NCI-H1694 (cell line): ENCODE data around the gene SNAPC1.
"Not testable (repeated sequence)": the region's sequence is repeated elsewhere in the genome, so short reads cannot be mapped to it uniquely, and the experiment has no call there.

ENCODE experiments used
- DNase-seq: peaks from one replicate; lab custom pipeline; 2025; lab: John Stamatoyannopoulos, UW

SNAPC1 gene

DNA sequence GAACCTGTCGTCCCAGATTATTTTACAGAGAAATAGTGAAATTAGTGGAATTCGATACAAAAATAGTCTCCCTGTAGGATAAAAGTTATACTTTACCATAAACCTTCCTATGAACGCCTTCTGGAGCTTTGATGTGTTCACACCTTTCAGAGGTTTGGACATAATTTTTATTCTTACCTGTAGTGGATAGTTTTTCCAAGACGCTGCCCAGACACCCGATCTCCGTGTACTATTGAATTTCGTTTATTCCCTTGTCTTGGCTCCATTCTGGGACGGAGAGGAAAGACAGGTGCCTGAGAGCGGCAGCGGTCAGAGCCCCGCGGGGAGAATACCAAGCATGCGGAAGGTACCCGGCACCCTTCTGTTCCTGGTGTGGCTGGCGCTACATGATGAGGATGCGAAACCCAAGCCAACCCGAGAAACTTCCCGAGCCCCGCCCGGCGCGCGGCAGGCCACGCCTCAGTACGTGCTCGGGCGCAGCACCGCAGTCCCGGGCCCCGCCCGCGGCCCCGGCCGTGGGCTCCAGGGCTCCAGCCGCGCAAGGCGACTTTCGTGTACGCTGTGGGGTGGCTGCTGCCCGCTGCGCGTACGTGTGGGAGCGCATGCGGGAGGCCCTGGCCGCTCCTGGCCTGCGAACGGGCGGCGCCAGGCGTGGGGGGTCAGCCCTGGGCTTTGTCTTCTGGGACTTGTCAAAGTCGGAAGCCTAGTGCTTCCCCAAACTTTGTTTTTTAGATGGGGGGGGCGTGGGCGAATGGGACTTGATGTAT lies 11.3 kb upstream of the SNAPC1 start:
- DNase-seq, result no peak

GRCh38 chr14:61751475-61751989 lies 10.7 kb upstream of the SNAPC1 start:
- DNase-seq, result no peak

- DNase-seq, result no peak
These were observed 9.6 kb upstream of the SNAPC1 start for GRCh38 chr14:61752626-61753025.

DNA sequence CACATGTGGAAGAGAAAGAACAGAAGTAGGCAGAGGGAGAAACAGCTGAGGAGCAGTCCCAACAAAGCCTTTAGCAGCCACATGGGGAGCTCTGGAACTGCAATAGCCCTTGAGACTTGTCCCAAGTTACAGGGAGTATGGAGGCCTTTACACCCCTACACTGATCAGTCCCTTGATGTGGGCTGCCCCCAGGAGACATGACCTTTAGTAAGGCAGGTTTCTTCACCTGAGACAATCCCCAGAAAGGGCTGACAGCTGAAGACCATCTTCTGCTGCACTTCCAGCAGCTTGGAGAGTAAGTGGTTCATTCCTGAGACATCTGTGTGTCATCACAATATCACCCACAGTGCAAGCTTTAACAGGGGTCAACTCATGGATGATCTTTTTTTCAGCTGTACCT lies 8.6 kb upstream of the SNAPC1 start:
- no peak for DNase-seq

DNA sequence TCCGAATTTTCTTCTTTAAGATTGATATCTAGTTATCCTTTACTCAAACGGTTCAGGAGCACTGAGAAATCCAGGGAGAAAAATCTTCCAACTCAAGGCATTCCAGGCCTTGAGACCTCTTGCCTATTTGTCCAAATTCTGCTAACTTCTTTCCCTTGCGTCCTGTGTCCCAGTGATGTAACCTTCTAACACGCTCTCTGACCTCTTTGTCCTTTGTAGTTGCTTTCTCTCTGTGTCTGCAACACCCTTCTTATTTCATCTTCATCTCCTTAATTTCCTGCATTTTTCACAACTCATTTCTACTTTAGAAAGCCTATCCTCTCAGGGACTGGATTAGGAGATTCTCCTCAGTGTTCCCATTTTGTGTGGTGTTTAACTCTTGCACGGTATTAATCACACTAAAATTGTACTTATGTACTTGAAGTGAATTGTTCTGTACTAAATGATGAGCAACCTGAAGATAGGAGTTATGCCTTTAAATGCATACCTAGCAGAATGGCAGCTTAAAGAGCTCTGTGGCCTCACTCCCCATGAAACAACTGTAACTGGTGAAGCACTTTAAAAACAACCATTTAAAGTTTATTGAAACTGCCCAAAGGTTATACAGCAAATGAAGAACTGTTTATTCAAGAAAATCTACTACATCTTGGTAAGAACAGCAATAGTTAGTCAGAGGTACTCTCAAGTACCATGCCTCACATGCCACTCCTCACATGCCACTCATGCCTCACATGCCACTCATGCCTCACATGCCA lies 7.4 kb upstream of the SNAPC1 start:
- DNase-seq, result no peak

- DNase-seq, result not testable (repeated sequence)
These were observed 6.9 kb upstream of the SNAPC1 start for GRCh38 chr14:61755382-61755742.

DNA sequence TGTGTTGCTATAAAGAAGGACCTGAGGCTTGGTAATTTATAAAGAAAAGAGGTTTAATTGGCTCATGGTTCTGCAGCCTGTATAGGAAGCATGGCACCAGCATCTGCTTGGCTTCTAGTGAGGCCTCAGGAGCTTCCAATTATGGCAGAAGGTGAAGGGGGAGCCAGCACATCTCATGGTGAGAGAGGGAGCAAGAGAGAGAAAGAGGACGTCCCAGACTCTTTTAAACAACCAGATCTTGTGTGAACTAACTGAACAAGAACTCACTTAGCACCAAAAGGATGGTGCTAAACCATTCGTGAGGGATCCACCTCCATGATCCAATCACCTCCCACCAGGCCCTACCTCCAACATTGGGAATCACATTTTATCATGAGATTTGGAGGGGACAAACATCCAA lies 6.1 kb upstream of the SNAPC1 start:
- DNase-seq, result no peak

DNA sequence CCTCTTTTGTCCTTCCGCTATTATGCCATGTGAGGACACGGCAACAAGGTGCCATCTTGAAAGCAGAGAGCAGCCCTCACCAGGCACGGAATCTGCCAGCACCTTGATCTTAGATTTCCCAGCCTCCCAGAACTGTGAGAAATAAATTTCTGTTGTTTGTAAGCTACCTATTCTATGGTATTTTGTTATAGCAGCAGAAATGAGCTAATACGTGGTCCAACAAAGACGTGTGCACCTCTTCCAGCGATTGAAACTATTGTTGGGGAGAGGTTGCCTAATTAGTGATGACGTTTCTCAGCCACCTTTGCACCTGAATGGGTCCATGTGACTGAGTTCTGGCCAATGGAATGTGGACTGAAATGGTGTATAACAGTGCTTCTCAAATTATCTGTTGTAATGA lies 2.3 kb upstream of the SNAPC1 start:
- DNase-seq, result no peak

DNA sequence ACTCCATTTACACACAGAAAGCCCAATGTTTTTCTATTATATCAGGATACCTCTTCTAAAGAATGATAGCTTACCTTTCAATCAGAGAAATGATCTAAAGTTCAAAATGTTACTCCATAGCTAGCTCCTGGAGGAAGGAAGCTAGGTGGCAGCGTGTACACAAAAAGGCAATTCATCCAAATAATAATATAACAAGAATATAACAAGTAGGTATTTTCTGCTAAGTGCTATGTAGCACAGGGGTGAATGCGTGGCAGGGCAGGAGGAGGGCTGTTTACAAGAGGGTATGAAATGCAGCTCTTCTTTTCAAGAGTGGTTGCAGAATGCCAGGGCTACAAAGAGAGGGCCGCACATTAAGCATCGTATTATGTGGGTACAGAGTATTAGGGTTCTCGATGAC lies 663 bp upstream of the SNAPC1 start:
- no peak for DNase-seq

DNA sequence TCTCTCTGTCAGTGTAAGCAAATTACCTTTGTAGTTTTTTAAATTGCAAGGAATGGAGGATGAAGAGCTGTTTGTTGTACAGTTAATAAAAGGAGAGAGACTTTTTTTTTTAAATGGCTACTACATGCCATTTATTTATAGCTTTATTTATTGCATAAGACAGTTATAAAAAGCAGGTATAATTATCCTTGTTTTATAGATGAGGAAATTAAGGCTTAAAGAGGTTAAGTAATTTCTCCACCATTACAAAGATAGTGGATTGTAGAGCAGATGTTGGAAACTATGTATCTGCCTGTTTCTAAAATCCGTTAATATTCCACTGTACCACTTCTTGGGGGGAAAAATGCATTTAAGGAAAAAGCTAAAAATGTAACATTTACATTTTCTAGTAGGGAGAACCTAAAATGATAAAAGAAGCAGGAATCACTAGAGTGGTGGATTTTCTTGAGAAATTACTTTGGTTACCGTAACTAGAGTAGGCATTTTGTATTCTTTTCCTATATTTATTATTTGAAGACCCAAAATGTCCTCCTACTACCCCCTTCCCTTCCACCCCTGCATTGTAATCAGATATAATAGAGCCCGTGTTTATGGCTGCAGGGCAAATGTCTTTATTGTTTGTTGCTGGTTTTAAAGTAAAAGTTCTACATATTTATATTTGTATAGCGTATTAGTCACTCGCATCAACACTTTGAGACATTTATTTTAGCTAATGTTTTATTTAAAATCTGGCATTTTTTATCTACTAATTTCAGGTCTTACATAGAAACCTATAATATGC lies 2.3 kb downstream of the SNAPC1 start:
- no peak for DNase-seq

GRCh38 chr14:61765225-61765943 lies 3.2 kb downstream of the SNAPC1 start:
- DNase-seq, result no peak

DNA sequence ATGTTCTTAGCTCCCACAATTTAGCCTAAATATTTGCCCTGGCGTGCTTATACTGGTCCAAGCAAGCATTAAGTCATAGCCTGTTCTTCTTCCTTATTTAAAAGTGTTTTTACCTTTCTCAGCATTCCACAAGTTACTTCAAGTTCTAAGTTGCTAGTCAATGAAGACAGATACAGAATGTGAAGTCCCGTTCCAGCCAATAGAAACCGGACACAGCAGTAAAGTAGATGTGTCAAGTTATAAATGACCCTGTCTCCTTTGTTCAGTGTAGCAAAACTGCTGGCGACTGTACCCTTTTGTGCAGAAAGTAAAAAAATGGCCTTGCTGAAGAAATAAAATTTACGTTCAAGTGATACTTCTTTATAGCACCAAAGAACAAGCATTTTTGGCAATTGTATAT lies 3.9 kb downstream of the SNAPC1 start:
- no peak for DNase-seq

GRCh38 chr14:61768240-61768639 lies 6.0 kb downstream of the SNAPC1 start:
- no peak for DNase-seq

DNA sequence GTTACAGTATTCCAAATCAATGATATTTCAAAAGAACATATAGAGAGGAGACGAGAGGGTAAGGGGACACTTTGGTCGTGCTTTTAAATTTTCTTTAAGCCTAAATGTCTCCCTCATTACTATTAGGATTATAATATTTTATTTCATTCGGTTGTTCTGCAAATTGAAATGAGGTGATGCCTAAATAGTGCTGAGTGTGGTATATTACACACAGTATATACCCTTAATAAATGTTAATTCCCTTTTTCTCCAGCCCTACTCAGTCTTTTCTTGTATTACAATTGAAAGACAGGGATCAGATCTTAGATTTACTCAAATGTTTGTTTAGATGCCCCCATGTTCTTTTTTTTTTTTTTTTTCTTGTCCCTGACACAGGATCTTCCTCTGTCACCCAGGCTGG lies 7.7 kb downstream of the SNAPC1 start:
- no peak for DNase-seq

- DNase-seq, result no peak
These were observed 12.6 kb downstream of the SNAPC1 start for GRCh38 chr14:61774861-61775260.

DNA sequence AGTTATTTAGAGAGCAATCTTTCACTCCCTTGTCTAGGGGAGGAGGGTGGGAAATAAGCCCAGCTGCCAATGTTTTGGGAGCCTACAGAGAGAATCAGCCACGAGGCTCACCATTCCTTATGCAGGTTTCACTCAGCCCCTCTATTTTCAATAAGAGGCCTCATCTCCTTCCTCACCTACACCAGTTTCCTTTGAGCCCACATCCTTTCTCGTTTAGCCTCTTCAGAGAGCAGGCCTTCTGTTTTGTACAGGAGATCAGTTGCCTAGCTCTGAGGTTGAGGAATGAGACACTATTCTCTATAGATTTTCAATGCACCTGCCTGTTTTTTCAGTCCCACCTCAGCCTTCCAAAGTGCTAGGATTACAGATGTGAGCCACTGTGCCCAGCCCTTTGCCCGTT lies 17.9 kb downstream of the SNAPC1 start:
- DNase-seq, result no peak

DNA sequence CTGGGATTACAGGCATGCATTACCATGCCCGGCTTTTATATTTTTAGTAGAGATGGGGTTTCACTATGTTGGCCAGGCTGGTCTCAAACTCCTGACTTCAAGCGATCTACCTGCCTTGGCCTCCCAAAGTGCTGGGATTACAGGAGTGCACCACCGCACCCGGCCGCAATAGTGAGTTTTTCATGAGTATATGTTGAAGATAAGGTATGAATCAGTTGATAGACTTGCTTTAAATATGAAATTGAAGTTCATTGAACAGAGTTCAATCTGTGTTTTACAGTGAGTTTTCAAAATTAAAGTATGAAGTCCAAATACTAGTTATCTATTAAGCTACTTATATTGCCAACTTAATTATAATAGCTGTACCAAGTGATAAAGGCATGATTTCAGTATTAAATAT lies 35.1 kb downstream of the SNAPC1 start:
- no peak for DNase-seq

- no peak for DNase-seq
These were observed 39.9 kb downstream of the SNAPC1 start for GRCh38 chr14:61802010-61802568.

DNA sequence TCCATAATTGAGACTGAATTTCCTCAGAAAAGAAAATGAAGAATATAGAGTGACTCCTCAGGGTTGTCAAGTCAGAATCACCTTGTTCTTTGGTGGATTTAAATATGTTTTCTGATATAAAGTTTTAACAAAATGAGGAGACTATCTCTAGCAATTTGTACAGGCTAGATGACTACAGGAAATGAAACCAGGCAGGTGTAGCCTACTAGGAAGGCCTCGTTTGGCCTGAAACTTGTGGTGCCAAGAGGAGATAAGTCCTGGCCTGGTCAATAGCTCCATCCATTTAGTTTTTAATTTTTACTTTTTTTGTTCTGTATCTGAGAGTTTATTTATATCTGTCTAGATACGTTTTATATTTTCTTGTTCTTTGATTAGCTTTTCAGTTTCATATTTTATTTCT lies 41.5 kb downstream of the SNAPC1 start:
- DNase-seq, result no peak

- no peak for DNase-seq
These were observed 43.2 kb downstream of the SNAPC1 start for GRCh38 chr14:61805451-61805850.

DNA sequence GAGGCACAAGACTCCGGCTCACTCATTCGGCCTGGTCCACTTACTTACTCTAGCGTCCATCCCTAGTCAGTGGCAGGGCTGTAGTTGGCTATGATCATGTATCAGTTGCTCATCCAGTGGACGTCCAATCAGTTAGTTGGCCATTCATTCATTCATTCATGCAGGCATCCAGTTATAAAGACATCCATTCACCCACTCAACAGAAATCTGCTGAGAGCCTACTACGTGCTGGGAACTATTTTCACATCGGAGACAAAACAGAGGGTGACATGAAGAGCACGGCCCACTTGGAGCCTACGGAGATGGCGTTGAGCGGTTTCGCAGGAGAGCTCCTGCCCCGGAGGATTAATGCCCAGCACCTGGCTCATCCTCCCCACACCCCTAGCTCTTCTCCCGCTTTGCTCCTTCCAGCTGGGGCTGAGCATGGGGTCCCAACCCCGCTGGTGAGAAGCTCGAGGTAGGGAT lies 49.7 kb downstream of the SNAPC1 start:
- DNase-seq, result no peak
